Activated CD8-positive, alpha-beta memory T cell treated with anti-CD3 and anti-CD28 coated beads for 1 hour (primary cell): ENCODE data around the gene ABCB9.

ENCODE experiments used
- DNase-seq, 2 donors: peaks; one replicate each; pipeline ENCODE4 v3.0.0-alpha.2; 2020; ENCODE audit warnings: low read depth in 1 of 2; ENCODE audit errors: extremely low read depth in 1 of 2

The ABCB9 gene

DNA sequence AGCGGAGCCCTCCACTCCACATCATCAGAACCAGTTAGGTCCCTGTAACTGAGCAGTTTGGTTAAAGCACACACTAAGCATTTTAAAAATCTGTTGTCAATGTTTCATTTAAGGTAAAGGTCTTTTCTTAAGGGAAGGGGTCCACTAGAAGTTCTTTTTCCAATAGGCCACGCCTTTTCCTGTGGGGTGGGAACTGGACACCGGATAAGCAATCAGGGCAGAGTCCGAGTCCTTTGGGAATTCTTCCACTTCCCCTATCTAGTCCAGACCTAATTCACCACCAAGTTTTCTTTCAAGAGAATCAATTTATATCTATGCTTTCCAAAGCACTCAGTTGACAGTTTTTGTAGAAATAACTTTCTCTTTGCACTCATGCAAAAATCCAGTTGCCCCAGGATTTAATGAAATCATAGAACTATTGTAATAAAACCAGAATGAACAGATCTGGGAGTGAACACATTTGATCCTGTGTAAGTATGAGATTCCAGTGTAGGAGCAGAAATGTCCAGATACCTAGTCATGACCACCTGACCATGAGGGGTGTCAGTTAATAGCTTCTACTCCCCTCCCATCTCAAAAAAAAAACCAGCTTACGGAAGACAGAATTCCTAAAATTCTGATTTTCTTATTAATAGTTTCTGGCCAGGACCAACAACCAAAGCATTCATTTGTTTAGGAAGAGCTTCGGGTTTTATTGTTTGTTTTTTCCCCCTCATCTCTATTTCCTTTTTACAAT lies 82.0 kb downstream of the ABCB9 start:
- DNase-seq, result no peak

DNA sequence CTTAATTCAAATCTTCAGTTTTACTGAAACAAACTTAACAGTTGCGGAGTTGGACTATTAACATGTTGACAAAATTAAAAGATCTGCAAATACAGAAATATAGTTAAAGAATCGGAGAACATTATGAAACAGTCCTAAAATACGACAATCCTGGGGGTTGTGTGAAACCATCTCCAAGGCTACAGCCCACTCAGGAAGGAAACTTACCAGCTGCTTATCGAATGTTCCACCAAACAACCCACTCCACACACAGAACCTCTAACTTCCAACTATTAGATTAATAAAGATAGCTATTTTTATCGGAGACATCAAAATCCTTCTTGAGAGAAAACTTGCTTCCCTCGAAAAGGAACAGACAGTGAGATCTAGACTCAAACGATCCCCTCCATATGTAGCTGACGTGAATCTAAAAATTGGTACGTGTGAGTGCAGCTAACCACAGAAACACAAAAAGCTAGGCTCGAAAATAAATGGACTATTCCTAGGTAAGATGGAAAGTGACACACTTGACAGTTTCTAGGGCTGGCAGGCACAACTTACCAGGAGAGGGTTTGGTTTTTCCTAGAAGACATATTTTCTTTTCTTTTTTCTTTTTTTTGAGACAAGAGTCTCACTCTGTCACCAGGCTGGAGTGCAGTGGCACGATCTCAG lies 83.2 kb downstream of the ABCB9 start:
- no peak for DNase-seq

DNA sequence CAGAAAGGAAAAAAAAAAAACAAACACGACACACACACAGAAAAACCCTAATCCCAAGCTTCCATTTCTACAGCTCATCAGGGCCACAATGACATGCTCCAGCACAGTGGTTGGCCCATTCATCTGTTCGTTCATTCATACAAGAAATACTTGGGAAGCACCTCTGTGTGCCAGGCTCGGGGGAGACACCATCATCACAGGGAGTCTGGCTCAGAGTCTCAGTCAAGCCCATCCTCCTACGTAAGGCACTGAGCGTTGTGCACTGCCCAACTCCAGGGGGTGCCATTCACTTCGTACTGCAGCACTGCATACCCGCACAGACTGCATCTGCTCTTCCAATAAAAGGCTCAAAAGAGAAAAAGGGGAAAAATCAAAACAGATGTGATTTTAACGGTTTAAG lies 85.6 kb downstream of the ABCB9 start:
- no peak for DNase-seq

DNA sequence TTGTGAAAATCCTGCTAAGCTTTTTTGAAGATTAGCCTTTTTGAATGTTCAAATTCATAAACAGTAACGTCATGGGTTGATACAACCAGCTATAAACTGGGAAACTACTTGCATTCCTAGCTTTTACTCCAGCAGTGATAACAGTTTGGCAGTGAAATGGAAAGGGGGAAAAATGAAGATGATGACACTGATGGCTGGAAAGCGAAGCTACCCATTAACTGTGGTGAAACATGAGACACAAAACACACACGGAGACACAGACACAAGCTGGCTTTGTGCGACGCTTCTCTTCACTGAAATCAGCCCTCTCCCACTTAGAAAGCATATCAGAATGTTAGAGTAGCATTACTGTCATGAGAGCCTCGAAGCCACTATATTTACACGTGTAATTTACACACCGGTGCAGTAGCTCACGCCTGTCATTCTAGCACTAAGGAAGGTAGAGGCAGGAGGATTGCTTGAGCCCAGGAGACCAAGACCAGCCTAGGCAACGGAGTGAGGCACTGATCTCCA lies 86.1 kb downstream of the ABCB9 start:
- DNase-seq, result no peak
